Measurements from ENCODE around the gene ZCWPW2.

Gene ZCWPW2

DNA sequence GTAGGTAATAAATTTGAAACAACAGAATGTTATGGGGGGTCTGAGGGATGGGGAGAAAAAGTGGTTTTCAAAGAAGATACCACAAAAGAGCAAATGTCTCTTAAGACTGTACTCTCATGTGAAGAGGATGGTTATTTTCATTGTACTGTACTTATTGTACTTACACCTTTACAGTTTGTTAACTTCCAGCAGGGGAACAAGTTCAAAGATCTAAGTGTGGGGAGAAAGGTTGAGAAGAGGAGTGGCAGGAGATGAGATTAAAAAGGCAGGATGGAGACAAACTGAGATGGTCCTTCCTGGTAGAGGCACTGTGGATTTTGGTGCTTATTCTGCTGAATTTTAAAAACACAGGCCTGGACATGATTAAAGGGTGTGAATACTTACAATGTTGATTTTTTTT, 5.4 kb upstream of the ZCWPW2 start:
- Histone ChIP-seq H3K4me1 (peaks cover 0 to 70% (median 23%) of the 10 kb centered on the region in 4 donors), H3K27me3 (no peaks in the 10 kb centered on the region), H3K4me3 (peak overlapping the region in 1 of 2 donors; percentile 5), H3K36me3 (peaks cover 6 to 20% (median 11%) of the 10 kb centered on the region in 3 donors), H3K27ac (peak overlapping the region in 1 of 2 donors; percentile 52), H3K9me3 (no peaks in the 10 kb centered on the region)
- no peak for DNase-seq
- intact Hi-C loops (cut with DNase I; ENCODE audit: low total_unique reads) = no loop called here
- TF ChIP-seq, protein P1, sequence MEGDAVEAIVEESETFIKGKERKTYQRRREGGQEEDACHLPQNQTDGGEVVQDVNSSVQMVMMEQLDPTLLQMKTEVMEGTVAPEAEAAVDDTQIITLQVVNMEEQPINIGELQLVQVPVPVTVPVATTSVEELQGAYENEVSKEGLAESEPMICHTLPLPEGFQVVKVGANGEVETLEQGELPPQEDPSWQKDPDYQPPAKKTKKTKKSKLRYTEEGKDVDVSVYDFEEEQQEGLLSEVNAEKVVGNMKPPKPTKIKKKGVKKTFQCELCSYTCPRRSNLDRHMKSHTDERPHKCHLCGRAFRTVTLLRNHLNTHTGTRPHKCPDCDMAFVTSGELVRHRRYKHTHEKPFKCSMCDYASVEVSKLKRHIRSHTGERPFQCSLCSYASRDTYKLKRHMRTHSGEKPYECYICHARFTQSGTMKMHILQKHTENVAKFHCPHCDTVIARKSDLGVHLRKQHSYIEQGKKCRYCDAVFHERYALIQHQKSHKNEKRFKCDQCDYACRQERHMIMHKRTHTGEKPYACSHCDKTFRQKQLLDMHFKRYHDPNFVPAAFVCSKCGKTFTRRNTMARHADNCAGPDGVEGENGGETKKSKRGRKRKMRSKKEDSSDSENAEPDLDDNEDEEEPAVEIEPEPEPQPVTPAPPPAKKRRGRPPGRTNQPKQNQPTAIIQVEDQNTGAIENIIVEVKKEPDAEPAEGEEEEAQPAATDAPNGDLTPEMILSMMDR (IDR thresholded peaks at IDR 0.05) = no peak

DNA sequence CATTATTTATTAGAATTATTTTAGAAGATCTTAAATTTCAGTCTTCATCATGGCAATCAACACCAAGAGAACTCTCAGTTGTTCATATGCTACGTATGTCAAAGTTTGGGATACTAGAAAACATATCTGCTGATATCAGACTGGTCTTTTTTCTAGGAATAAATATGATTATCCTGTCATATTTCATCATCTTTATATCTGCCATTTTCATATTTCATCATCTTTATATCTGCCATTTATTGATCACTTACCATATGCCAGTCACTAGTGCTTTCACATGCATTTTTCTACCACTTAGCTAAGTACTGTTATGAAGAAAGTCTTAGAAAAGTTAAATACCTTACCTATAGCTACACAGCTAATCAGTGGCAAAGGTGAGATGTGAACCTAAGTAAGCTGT, 2.8 kb upstream of the ZCWPW2 start:
- DNase-seq = no peak
- H3K9me3 ChIP-seq = no peaks in the 10 kb centered on the region
- TF ChIP-seq, protein P1 (IDR thresholded peaks at IDR 0.05) = no peak
- intact Hi-C loops (cut with DNase I; ENCODE audit: low total_unique reads) = no loop called here
- H3K4me3 ChIP-seq = no peak overlapping the region
- H3K36me3 ChIP-seq = no peaks in the 10 kb centered on the region
- H3K27me3 ChIP-seq = no peaks in the 10 kb centered on the region
- H3K4me1 ChIP-seq = peaks cover 0 to 77% (median 25%) of the 10 kb centered on the region in 4 donors
- H3K27ac ChIP-seq = peak overlapping the region in 1 of 2 donors; percentile 100

DNA sequence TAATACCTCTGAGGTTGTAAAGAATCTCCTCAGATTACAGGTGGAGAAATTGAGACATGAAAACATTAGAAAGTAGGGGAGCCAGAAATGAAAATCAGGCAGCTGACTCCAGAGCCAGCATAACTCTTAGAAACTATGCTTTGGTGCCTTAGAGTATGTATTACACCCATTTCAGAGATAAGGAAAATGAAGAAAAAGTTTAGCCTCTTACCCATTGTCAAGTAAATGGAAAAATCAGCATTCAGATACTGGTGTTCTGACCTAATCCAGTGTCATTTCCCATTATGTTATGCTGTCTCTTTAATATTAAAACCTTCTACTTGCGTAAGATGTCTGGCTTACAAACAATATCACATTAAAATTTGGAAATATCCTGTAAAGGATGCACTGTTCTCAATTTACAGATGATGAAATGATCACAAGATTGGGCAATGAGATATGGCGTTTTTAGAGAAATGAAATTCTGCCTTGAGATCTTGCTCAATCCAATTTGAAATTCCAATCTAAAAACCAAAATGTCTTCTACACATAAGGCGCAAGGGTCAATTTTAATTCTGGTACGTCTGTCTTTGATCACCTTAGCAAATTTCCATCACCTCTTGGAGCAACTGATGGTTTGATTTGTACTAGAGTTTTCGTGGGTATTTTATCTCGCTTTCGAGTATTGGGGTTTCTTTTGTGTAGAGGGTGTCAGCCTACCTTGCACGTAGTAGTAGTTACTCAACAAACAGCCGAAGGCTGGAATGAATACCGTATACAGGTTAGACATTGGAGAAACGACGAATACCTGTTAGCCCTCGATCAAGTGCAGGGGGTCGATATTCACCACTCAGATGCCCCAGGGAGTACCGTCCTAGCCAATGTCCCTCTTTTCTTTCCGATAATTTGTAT, 902 bp upstream of the ZCWPW2 start:
- DNase-seq = no peak
- TF ChIP-seq, protein P1 (IDR thresholded peaks at IDR 0.05) = no peak
- Histone ChIP-seq H3K27ac (peak overlapping the region; percentile 98 to 100), H3K4me3 (peak overlapping the region; percentile 69 to 92), H3K4me1 (peaks cover 0 to 58% (median 20%) of the 10 kb centered on the region in 4 donors), H3K27me3 (no peaks in the 10 kb centered on the region), H3K9me3 (peaks cover 0 to 9% (median under 1%) of the 10 kb centered on the region in 3 donors), H3K36me3 (peaks cover 2 to 13% (median 10%) of the 10 kb centered on the region in 3 donors)
- intact Hi-C loops (cut with DNase I; ENCODE audit: low total_unique reads) = no loop called here

DNA sequence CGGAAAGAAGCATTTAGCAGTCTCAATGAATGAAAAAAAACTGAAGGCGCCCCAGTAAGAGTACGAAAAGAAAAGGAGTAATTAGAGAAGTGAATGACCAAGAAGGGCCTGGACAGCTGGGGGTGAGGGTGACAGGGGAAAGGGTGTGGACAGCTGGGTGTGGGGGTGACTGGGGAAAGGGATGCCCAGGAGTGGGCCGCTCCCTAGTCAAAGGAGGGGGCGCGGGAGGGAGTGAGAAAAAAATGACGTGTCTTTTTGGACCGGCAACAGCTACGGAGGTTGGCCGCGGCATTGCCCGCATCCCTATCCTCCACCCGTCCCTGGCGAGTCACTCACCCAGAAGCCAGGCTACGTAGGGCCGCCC, 274 bp upstream of the ZCWPW2 start:
- no peaks in the 10 kb centered on the region for H3K27me3 ChIP-seq
- H3K4me1 ChIP-seq = peaks cover 0 to 52% (median 19%) of the 10 kb centered on the region in 4 donors
- DNase-seq = peak in 1 of 2 donors; percentile 93
- H3K27ac ChIP-seq = peak overlapping the region; percentile 98 to 100
- intact Hi-C loops (cut with DNase I; ENCODE audit: low total_unique reads) = no loop called here
- H3K9me3 ChIP-seq = peaks cover 0 to 14% (median 5%) of the 10 kb centered on the region in 3 donors
- H3K36me3 ChIP-seq = peaks cover 7 to 19% (median 16%) of the 10 kb centered on the region in 3 donors
- TF ChIP-seq, protein P1 (IDR thresholded peaks at IDR 0.05) = no peak
- peak overlapping the region; percentile 69 to 92 for H3K4me3 ChIP-seq

DNA sequence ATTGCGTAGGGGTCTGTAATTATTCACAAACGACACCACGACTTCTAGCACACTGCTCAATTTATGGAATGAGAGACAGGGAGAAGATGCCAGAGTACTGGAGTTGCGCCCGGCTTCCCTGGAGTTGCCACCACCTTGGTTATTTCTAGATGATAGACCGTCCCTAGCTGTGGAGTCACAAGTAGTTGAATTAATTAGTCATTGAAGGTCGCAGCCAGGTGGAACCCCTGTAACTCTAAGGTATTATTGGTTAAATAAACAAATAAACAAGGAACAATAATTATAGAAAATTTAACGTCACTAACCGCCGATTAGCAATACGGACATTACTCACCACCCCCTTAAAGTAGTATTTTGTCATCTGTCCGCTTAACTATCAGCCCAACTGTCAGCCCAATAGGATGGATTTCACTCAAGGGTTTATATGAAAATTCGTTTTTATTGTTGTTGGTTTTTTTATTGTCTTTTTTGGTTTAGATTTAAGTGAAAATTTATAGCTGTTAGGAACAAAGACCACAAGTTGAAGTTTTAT, 1.0 kb downstream of the ZCWPW2 start:
- Histone ChIP-seq H3K27me3 (no peaks in the 10 kb centered on the region), H3K4me1 (peaks cover 0 to 39% (median 17%) of the 10 kb centered on the region in 4 donors), H3K27ac (peak overlapping the region; percentile 98 to 100), H3K36me3 (peaks cover 11 to 27% (median 26%) of the 10 kb centered on the region in 3 donors), H3K9me3 (peaks cover 0 to 23% (median 10%) of the 10 kb centered on the region in 3 donors), H3K4me3 (peak overlapping the region; percentile 69 to 92)
- TF ChIP-seq, protein P1 (IDR thresholded peaks at IDR 0.05) = no peak
- DNase-seq = no peak
- intact Hi-C loops (cut with DNase I; ENCODE audit: low total_unique reads) = no loop called here
